ENCODE data around the gene CBFB. TPM values are rescaled to one million over a fixed set of nuclear protein-coding genes. Genes with fewer than 3 reads are reported as not detected.

Gene CBFB
- total and polyA plus RNA-seq, 5 experiments from 2014 or later: 61.2 to 95.0 (median 79.8) TPM

DNA sequence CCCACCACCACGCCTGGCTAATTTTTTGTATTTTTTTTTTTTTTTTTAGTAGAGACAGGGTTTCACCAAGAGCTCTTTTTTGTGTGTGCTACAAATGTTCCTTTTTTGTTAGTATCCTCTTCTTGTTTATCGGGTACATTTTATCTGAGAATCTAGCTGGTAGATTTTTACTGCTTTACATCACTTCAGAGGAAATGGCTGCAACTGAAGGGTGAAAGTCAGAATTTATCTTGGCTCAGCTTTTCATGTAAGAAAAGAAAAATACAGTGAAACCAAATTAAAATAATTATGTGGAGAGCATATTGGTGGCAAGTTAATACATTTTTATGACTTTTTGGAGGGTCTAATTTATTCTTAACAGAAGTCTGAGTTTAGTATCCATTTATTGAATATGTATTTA, 26.0 kb downstream of the CBFB start:
- peaks cover 0 to 3% (median 0%) of the 10 kb centered on the region in 3 donors for H3K36me3 Mint-ChIP-seq
- peak overlapping the region in 8 of 10 donors; percentile 82 to 94 (median 88) for H3K27ac Mint-ChIP-seq
- DNase-seq: no peak
- peaks cover 18 to 59% (median 42%) of the 10 kb centered on the region in 4 donors for H3K4me1 Mint-ChIP-seq
- H3K4me3 Mint-ChIP-seq: peak overlapping the region in 5 of 10 donors; percentile 67 to 94 (median 79)
- no peak for ATAC-seq
- POLR2A ChIA-PET: interaction anchor here (0.7 to 1.3 kb wide), 2 partner anchors 25 to 100 kb away, joined by 4 to 6 read pairs; no protein-coding TSS in a partner anchor
- no peaks in the 10 kb centered on the region for H3K27me3 Mint-ChIP-seq
- no peaks in the 10 kb centered on the region for H3K9me3 Mint-ChIP-seq

DNA sequence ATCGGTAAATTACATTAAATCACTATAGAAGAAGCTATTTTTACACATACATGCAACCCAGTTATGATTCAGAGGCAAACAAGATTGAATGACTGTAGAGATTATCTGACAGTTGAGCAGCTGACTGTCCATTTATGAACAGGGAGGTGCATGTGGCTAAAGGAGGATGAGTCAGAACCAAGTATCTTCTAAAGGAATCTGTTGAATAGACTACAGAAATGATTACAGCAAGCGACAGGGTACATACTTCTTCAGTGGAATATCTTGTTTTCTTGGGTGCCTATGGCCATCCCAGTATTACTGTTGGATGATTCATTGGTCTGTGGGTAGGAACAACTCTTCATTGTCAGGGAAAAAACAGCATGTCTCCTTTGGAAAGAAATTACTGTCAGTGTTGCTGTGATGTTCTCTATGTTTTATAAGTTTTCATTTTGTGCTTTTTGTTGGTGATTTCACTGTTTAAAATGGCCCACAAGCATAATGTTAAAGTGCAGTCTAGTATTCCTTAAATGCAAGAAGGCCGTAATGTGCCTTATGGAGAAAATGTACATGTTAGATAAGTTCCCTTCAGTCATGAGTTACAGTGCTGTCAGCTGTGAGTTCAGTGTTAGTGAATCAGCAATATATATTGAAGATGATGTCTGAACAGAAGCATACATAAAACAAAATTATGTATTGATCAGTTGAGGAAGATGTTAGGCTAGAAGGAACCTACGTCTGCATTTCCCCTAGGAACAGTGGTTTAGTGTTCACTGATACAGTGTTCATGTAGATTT, 27.0 kb downstream of the CBFB start:
- Mint-ChIP-seq H3K27ac (peak overlapping the region in 8 of 10 donors; percentile 50 to 81 (median 60)), H3K36me3 (peaks cover 0 to 11% (median 2%) of the 10 kb centered on the region in 3 donors), H3K4me1 (peaks cover 18 to 59% (median 44%) of the 10 kb centered on the region in 4 donors), H3K27me3 (no peaks in the 10 kb centered on the region), H3K9me3 (no peaks in the 10 kb centered on the region), H3K4me3 (no peak overlapping the region)
- DNase-seq: no peak
- no peak for ATAC-seq
- POLR2A ChIA-PET: interaction anchor here (0.6 to 1.3 kb wide), 4 partner anchors 10 to 99 kb away, joined by 3 to 6 read pairs (median 5); no protein-coding TSS in a partner anchor

DNA sequence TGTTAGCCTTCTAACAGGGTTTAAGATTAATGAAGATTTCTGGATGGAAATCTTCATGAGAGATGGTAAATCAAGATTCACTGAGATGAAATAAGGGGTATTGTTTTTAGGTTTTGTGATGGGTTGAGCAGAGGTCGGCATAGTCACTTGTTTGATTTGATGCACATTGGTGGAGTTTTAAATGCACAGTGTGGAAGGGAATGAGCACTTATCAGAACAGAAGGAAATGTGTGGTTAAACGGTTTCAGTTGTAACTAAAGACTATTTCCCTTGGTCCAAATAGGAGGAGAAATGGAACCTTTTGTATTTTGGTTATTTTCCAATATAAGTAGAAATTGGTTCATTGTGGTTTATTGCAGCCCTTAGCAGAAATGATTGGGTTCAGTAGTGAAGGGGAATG, 34.1 kb downstream of the CBFB start:
- H3K27me3 Mint-ChIP-seq: no peaks in the 10 kb centered on the region
- no peaks in the 10 kb centered on the region for H3K9me3 Mint-ChIP-seq
- peak overlapping the region in 3 of 10 donors; percentile 1 to 72 (median 5) for H3K27ac Mint-ChIP-seq
- no peak for DNase-seq
- peak overlapping the region in 1 of 10 donors; percentile 11 for H3K4me3 Mint-ChIP-seq
- H3K36me3 Mint-ChIP-seq: peaks cover 0 to 32% (median 11%) of the 10 kb centered on the region in 3 donors
- POLR2A ChIA-PET: interaction anchor here (0.6 kb wide), 1 partner anchor 11 kb away, joined by 3 read pairs; no protein-coding TSS in a partner anchor
- no peak for ATAC-seq
- H3K4me1 Mint-ChIP-seq: peaks cover 6 to 20% (median 12%) of the 10 kb centered on the region in 4 donors

DNA sequence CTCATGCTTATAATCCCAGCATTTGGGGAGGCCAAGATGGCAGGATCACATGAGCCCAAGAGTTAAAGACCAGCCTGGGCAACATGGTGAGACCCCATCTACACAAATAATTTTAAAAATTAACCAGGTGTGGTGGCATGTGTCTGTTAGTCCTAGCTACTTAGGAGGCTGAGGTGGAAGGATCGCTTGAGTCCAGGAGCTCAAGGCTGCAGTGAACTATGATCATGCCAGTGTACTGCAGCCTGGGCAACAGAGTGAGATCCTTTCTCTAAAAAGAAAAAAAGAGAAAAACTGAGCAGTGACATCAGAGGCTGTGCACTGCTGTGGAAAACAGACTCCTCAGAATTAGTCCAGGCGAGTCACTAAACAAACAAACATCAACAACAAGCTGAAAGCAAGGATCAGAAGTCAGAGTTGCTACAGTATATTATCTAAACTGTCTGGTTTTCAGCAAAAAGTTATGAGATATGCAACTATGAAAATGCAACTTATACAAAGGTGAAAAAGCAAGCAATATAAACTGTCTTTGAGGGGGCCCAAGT, 39.3 kb downstream of the CBFB start:
- Mint-ChIP-seq H3K9me3 (no peaks in the 10 kb centered on the region), H3K36me3 (peaks cover 0 to 56% (median 20%) of the 10 kb centered on the region in 3 donors)

DNA sequence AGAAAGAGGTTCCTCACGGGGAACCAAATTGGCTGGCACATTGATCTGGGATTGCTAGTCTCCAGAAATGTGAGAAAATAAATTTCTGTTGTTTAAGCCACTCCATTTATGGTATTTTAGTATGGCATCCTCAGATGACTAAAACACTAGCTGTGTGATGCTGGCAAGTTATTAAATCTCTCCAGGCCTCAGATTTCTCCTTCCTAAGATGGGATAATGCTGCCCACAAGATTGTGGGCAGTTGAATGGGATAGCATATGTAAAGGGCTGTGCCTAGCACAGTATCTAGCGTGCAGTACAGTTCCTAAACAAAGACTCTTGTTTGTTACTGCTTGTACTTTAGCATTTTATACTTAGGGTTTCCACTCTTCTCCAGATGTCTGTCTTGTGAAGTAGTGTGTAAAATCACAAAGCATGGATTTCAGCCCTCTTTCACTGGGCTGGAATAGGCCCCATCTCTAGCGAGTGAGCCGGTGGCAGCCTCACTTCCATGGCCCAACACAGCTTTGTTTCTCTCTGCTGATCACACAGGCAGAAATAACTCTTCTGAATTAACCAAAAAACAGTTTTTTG, 42.6 kb downstream of the CBFB start:
- peaks cover 0 to 4% (median 0%) of the 10 kb centered on the region in 4 donors for H3K4me1 Mint-ChIP-seq
- no peak for ATAC-seq
- POLR2A ChIA-PET: no interaction called here
- no peaks in the 10 kb centered on the region for H3K9me3 Mint-ChIP-seq
- H3K27ac Mint-ChIP-seq: peak overlapping the region in 2 of 10 donors; percentile 59 to 89
- H3K36me3 Mint-ChIP-seq: peaks cover 0 to 71% (median 22%) of the 10 kb centered on the region in 3 donors
- H3K4me3 Mint-ChIP-seq: no peak overlapping the region
- no peaks in the 10 kb centered on the region for H3K27me3 Mint-ChIP-seq
- no peak for DNase-seq

More for the DNA sequence above, 39.3 kb downstream of the CBFB start:
- POLR2A ChIA-PET: no interaction called here
- Mint-ChIP-seq H3K27ac (no peak overlapping the region), H3K27me3 (no peaks in the 10 kb centered on the region), H3K4me1 (peaks cover 0 to 7% (median 2%) of the 10 kb centered on the region in 4 donors), H3K4me3 (no peak overlapping the region)
- DNase-seq: no peak
- ATAC-seq: no peak

DNA sequence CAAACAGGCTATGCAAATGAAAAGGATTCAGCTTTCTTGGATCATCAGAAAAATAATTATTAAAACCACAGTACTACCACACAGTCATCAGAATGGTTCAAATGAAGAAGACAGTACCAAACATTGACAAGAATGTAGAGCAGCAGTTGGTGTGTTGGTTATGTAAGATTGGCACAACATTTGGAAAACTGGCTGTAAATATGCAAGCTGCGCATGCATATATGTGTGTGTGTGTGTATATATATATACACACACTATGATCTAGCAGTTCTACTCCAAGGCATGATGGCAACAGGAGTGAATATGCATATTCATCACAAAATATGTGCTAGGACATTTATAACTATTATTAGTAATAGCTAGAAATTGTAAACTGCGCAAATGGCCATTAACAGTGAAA, 46.4 kb downstream of the CBFB start:
- Mint-ChIP-seq H3K9me3 (no peaks in the 10 kb centered on the region), H3K4me3 (no peak overlapping the region), H3K27me3 (no peaks in the 10 kb centered on the region), H3K36me3 (peaks cover 0 to 50% (median 5%) of the 10 kb centered on the region in 3 donors), H3K4me1 (peaks cover 0 to 3% (median 0%) of the 10 kb centered on the region in 4 donors), H3K27ac (peak overlapping the region in 1 of 10 donors; percentile 29)
- ATAC-seq: no peak
- DNase-seq: no peak
- POLR2A ChIA-PET: no interaction called here

DNA sequence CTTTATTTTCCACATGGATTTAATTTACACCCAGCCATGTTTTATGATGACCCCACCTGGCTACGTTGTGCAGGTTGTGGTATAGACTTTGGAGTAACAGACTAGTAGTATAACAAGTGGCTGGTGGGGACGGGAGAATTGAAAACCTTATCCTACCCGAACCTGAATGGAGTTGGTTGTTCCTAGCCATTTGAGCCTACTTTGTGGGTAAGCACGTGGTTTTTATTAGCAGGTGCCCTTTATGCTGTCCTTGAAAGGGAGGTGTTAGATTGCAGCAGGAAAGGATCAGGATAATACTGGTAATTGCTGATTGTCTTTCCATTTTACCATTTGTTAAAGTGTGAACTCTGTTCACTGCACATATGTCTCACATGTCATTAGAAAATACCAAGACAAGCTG, 48.9 kb downstream of the CBFB start:
- ATAC-seq (no peak), DNase-seq (no peak)
- Mint-ChIP-seq H3K27me3 (no peaks in the 10 kb centered on the region), H3K27ac (no peak overlapping the region), H3K4me3 (no peak overlapping the region), H3K4me1 (peaks cover 0 to 6% (median under 1%) of the 10 kb centered on the region in 4 donors), H3K36me3 (peaks cover 0 to 43% (median 5%) of the 10 kb centered on the region in 3 donors), H3K9me3 (no peaks in the 10 kb centered on the region)
- POLR2A ChIA-PET: no interaction called here

DNA sequence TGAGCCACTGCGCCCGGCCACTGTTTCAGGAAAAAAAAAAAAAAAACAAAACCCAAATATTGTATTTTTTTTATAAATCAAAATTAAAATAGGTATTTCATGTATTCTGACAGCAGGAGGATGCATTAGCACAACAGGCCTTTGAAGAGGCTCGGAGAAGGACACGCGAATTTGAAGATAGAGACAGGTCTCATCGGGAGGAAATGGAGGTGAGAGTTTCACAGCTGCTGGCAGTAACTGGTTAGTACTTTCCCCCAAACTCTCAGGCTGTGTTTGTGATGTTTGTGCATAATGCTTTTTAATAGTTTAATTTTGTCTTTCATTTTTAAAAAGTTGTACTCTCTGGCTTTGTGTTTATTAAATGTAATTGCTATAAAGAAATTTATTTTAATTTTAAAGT, 53.2 kb downstream of the CBFB start:
- no peak for ATAC-seq
- H3K27me3 Mint-ChIP-seq: no peaks in the 10 kb centered on the region
- no peak for DNase-seq

DNA sequence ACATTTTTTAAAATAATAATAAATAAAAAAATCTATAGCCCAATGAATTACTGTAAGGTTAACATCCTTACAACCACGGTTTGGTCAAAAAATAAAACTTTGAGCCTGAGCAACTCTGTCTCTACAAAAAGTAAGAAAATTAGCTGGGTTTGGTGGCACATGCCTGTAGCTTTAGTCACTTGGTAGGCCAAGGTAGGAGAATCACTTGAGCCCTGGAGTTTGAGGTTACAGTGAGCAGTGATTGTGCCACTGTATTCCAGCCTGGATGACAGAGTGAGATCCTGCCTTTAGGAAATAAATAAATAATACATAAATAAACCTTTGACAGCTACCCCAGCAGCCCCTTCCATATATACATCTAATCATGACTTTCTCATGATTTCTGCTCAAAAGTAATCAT, 53.9 kb downstream of the CBFB start:
- Mint-ChIP-seq H3K4me3 (no peak overlapping the region), H3K4me1 (peaks cover 0 to 11% (median 4%) of the 10 kb centered on the region in 4 donors), H3K9me3 (no peaks in the 10 kb centered on the region), H3K27ac (no peak overlapping the region), H3K27me3 (no peaks in the 10 kb centered on the region), H3K36me3 (peaks cover 0 to 39% (median 5%) of the 10 kb centered on the region in 3 donors)
- DNase-seq: no peak
- ATAC-seq: no peak
- POLR2A ChIA-PET: interaction anchor here (1.0 kb wide), 1 partner anchor 72 kb away, joined by 5 read pairs; no protein-coding TSS in a partner anchor

More for the DNA sequence above, 53.2 kb downstream of the CBFB start:
- POLR2A ChIA-PET: no interaction called here
- H3K27ac Mint-ChIP-seq: no peak overlapping the region
- H3K4me1 Mint-ChIP-seq: peaks cover 0 to 11% (median 4%) of the 10 kb centered on the region in 4 donors
- no peaks in the 10 kb centered on the region for H3K9me3 Mint-ChIP-seq
- peaks cover 0 to 40% (median 6%) of the 10 kb centered on the region in 3 donors for H3K36me3 Mint-ChIP-seq
- H3K4me3 Mint-ChIP-seq: no peak overlapping the region

DNA sequence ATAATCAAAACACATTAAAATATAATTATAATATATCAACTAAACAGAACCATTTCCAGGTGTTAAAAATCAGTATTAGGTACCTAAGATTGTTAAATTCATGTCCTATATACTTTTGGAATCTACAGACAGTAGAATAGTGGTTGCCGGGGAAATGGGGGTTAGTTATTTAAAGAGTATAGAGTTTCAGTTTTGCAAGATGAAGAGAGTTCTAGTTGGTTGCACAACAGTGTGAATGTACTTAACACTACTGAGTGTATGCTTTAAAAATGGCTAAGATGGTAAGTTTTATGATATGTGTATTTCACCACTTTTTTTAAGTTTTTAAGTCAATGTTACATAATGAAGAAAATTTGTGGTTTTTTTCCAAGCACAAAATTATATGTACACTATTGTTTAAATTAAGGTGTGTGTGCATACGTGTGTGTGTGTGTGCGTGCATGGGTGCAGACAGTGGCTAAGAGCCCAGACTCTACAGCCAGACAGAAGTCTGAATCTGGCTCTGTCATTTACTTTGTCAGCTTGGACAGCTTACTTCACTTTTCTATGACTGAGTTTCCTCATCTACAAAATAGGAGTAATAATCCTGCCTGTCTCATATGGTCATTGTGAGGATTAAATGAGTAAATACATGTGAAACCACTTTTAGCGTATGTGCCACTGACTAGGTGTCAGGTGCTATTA, 55.5 kb downstream of the CBFB start:
- ATAC-seq: no peak
- Mint-ChIP-seq H3K27ac (no peak overlapping the region), H3K9me3 (no peaks in the 10 kb centered on the region), H3K4me3 (no peak overlapping the region), H3K27me3 (no peaks in the 10 kb centered on the region), H3K4me1 (peaks cover 0 to 11% (median 4%) of the 10 kb centered on the region in 4 donors), H3K36me3 (peaks cover 0 to 42% (median 3%) of the 10 kb centered on the region in 3 donors)
- DNase-seq: no peak
- POLR2A ChIA-PET: no interaction called here

DNA sequence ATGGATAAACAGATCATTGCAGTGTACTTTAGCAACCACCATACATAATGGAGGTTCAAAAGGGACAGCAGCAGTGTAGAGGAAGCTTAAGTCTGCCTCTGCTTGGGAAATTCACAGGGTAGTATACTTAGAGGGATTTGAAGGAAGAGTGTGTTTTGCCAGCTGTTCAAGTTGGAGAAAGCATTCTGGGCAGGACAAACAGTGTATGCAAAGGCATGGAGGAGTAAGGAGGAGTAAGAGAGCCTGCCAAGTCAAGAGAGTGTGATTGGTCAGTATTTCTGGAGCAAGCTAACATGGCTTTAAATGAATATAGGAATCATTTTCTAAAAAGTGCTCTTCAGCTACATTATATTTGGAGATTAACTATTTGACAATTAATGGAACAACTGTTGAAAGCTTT, 57.9 kb downstream of the CBFB start:
- H3K9me3 Mint-ChIP-seq: no peaks in the 10 kb centered on the region
- ATAC-seq: no peak
- H3K4me3 Mint-ChIP-seq: no peak overlapping the region
- H3K27me3 Mint-ChIP-seq: no peaks in the 10 kb centered on the region
- peak overlapping the region in 2 of 10 donors; percentile 7 to 21 for H3K27ac Mint-ChIP-seq
- no peak for DNase-seq
- H3K4me1 Mint-ChIP-seq: peaks cover 0 to 8% (median 4%) of the 10 kb centered on the region in 4 donors
- POLR2A ChIA-PET: no interaction called here
- H3K36me3 Mint-ChIP-seq: peaks cover 0 to 37% (median 3%) of the 10 kb centered on the region in 3 donors

DNA sequence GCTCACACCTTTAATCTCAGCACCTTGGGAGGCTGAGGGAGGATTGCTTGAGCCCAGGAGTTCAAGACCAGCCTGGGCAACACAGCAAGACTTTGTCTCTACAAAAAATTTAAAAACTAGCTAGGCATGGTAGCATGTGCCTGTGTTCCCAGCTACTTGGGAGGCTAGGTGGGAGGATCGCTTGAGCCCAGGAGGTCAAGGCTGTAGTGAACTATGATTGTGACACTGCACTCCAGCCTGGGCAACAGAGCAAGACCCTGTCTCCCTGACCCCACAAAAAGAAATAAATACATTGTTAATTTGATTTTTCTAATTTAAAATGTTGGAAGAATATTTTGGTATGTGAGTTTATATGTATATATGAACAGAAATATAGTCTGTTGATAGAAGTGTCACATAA, 58.3 kb downstream of the CBFB start:
- peaks cover 0 to 8% (median 5%) of the 10 kb centered on the region in 4 donors for H3K4me1 Mint-ChIP-seq
- DNase-seq (no peak), ATAC-seq (no peak)
- POLR2A ChIA-PET: no interaction called here
- H3K36me3 Mint-ChIP-seq: peaks cover 0 to 39% (median 3%) of the 10 kb centered on the region in 3 donors
- H3K9me3 Mint-ChIP-seq: no peaks in the 10 kb centered on the region
- H3K4me3 Mint-ChIP-seq: no peak overlapping the region
- no peak overlapping the region for H3K27ac Mint-ChIP-seq
- H3K27me3 Mint-ChIP-seq: no peaks in the 10 kb centered on the region
